Superior temporal gyrus (tissue), 1 donor: Measurements from ENCODE around the gene SPATA6.

Experiments used
- DNase-seq: peaks from one replicate; pipeline ENCODE4 v3.0.0-alpha.2; 2016; ENCODE audit errors: extremely low spot score

SPATA6 gene

GRCh38 chr1:48254254-48254653 is 217.8 kb downstream of the SPATA6 start:
- no peak for DNase-seq

GRCh38 chr1:48251821-48252220 is 220.2 kb downstream of the SPATA6 start:
- DNase-seq, result no peak

DNA sequence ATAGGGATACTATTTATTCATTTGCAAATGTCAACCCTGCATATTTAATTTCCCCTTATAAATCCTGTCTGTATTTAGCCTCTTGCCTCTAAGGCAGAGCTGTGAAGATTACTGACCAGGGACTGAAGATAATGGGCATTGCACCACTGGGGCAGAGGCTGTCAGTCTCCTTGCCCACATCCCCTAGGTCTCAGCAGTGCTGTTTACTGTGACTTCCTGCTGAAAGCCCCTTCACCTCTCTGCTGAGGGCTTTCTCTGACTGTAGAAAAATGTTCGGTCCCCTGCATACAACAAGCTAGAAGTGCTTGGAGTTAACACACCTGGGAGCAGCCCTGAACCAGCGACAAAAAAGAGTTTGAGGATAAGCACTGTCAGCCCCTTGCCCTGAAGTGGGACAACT is 220.7 kb downstream of the SPATA6 start:
- no peak for DNase-seq

DNA sequence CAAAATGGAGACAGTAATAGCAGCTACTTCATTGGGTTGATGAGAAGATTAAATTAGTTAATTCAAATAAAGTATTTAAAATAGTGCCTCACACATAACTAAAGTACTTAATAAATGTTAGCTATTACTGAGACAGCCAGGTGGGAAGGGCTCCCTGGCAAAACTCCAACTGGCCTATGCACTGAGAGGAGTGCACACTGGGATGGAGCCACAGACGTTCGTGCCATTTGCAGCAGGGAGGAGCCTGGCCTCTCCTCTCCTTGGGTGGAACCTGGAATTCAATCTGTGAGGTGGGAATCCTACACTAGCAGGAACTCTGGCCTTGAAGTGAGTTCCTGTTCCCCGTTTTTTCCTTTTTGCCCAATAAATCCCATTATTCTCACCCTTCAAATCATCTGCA is 221.4 kb downstream of the SPATA6 start:
- no peak for DNase-seq

- no peak for DNase-seq
Measured at GRCh38 chr1:48249868-48250267, 222.1 kb downstream of the SPATA6 start.

- DNase-seq, result no peak
Measured at GRCh38 chr1:48248356-48248755, 223.6 kb downstream of the SPATA6 start.

DNA sequence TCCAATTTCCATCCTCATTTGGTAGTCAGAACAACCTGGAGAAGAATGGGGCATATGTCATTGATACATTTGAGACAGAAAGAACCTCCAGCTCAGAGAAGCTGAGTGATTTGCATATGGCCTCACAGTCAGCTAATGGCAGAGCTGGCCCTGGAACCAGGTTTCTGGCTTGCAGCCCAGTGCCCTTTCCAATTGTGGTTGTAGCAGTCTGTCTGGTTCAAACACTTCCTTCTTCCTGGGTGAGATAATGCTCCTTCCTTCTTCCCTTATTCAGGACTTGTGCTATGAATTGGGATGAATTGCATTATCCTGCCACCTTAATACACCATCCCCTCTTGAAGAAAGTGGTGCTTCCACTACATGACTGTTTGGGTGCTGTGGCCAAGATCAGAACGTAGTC is 225.3 kb downstream of the SPATA6 start:
- DNase-seq, result peak; percentile 18
